GM12872 (cell line): ENCODE results near the gene ERC2.

Experiments
- CTCF ChIP-seq: IDR thresholded peaks from 3 replicates; pipeline ENCODE4 v1.5.1; 2011; ENCODE audit warnings: low read depth, mild to moderate bottlenecking, low read length, moderate library complexity; ENCODE audit not compliant: insufficient read depth

ERC2 gene

GRCh38 chr3:55622116-55622515 is 846.2 kb downstream of the ERC2 start:
- TF ChIP-seq CTCF, result no peak

- TF ChIP-seq CTCF, result no peak
Measured at GRCh38 chr3:55621648-55622047, 846.6 kb downstream of the ERC2 start.

GRCh38 chr3:55621026-55621422 is 847.2 kb downstream of the ERC2 start:
- no peak for TF ChIP-seq CTCF

- TF ChIP-seq CTCF, result no peak
Measured at GRCh38 chr3:55620351-55621025, 847.8 kb downstream of the ERC2 start.

GRCh38 chr3:55619046-55619808 is 849.0 kb downstream of the ERC2 start:
- TF ChIP-seq CTCF, result no peak

- no peak for TF ChIP-seq CTCF
Measured at GRCh38 chr3:55617385-55617784, 850.9 kb downstream of the ERC2 start.

GRCh38 chr3:55616803-55617202 is 851.5 kb downstream of the ERC2 start:
- no peak for TF ChIP-seq CTCF
